AG20443 (cell line): Measurements from ENCODE around the gene ARHGAP42.

ENCODE experiments used
- DNase-seq: peaks from one replicate; pipeline ENCODE4 v3.0.0; 2012; ENCODE audit warnings: low spot score, mixed read lengths

ARHGAP42 gene

DNA sequence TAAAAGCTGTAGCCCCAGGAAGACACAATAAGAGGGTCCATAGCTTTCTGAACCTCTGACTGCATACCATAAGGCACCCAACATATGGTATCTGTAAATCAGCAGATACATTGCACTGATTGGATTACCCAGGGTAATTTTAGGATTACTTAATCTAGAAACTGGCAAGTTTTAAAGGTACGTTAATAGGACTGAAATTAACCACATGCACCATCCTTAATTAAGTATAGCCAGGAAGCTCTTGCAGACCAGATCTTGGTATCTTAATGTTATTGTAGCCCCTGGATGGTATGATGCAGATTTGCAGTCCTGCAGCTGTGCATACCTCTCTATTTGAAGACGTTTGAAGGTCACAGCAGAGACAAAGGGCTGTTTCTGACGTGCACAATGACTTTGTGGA is 72.8 kb downstream of the ARHGAP42 start:
- no peak for DNase-seq

DNA sequence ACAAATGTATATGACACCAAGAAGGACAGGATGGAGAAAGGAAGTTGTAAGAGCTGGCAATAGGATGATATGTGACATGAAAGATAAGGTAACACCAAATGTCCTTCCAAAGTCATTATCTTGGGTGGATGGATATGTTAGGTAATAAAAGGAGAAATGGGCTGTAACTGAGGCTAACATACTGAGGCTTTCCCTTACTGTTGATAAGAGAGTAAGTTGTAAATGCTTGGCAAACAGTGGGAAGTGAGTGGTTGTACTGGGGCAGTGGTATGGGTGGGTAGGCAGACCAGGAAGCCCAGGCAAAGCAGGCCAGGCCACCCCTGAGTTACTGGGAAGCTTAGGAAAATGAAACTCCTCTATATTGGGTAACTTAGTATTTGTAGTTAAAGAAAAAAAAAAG is 73.7 kb downstream of the ARHGAP42 start:
- DNase-seq = no peak

DNA sequence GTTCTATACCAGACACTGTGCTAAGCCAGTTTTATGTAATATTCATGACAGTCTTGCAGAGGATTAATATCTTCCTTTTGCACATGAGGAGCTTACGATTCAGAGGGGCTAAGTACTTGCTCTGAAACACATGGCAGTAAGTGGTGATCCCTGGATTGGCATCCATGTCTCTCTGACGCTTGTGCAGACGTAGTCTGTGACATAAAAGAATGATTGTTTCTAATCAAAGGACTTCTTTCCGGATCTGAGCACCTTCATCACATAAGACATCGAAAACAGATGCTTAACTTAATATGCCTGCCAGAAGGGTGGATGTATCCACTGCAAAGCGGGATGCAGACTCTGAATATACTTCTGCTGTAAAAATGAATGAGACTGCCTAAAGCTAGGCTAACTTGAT is 74.8 kb downstream of the ARHGAP42 start:
- no peak for DNase-seq

DNA sequence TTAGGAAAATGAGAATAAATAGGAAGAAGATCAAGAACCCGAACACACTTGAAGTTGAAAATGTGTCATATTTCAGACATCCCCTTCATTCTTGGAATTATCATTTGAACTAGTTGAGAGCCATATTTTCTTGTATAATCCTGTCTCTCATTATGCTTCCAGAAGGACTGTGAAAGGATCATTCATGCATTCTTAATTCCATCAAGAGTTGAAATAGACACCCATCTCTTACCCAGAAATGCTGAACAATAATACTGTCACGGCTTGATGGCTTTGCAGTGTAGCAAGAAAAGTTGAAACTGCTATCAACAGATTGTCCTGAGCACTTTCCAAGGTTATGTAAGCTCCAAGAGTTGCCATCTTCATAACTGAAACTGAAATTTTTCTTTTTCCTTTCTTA is 79.7 kb downstream of the ARHGAP42 start:
- DNase-seq = no peak

DNA sequence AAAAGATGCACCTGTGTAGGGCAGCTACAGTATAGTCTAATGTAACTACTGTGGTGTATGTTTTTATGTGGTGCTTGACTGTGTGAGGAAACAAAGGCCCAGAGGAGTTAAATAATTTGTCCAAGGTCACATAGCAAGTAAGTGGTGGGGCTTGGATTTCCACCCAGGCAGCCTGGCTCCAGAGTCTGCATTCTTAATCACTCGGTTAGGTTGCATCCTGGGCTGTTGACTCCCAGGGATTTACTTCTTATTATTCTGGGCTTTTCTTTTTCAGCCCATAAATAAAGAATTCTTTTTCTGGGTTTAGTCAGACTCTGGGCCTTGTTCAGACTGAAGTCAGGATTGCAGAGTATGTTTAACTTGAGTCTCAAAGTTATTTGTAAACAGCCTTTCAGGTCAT is 82.1 kb downstream of the ARHGAP42 start:
- peak; percentile 9 for DNase-seq

DNA sequence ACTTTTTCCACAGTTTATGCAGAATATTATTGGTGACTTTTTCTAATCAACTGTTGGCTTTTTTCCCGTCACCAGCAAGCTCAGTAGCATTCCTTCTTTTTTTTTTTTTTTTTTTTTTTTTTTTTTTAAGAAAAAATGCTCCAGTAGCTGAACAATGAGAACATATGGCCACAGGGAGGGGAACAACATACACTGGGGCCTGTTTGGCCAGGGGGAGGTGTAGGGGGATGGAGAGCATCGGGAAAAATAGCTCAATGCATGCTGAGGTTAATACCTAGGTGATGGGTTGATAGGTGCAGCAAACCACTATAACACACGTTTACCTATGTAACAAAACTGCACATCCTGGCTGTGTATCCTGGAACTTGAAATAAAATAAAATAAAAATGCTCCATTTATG is 82.5 kb downstream of the ARHGAP42 start:
- DNase-seq = no peak

DNA sequence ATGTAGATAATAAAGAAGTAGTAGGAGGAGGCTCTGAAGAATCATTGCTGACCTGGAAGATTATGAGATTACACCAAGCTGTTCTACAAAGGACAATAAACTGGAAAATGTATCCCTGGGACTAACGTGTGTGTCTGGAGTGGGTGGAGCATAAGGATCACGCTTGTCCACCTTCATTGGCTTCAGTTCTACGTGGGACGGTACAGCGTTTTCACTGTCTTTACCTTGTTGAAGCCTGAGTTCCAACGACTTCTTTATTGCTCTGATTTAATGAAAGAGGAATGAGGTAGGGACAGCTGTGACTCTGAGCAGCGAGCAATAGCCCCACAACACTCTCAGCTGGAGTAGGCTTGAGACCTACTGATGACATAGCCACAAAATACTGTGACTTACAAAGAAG is 87.0 kb downstream of the ARHGAP42 start:
- no peak for DNase-seq

DNA sequence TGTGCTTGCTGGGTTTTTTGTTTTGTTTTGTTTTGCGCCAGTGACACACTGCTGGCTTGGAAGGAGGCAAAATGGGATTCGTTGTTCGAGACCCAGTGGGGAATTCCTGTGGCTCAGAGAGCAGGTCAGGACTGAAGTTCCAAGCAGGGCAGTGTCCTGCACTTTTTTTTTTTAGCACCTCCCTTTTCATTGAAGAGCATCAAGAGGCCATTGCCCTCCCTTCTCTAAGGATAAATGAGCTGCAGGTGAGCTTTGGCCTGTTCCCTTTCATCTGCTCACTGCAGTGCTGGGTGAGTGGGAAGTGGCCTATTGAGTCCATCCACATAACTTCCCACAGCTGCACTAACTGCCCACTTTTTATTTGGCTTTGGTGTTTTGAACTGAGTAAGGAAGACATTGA is 87.8 kb downstream of the ARHGAP42 start:
- DNase-seq = no peak

DNA sequence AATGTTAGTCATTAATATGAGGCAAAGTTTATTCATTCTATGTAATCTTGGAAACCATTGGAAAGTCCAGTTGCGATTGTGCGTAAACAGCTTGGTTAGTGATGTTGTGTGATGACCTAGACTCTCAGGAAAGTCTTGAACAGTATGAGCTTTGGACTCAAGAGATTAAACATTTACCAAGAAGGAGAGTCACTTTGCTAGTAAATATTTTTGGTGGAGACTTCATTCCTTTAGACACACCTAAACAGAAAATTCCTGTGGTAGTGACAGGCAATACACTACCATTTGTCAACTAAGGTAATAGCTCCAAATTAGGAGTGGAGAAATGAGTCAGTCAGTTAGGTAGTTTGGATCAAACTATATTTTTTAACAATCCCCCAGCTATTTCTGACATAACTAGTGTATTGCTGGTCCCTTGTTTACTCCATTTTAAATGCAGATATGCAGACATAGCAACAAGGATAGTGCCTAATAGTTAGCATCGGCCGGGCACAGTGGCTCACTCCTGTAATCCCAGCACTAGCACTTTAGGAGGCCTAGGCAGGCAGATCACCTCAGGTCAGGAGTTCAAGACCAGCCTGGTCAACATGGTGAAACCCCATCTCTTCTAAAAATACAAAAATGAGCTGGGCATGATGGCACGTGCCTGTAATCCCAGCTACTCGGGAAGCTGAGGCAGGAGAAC is 89.3 kb downstream of the ARHGAP42 start:
- no peak for DNase-seq

DNA sequence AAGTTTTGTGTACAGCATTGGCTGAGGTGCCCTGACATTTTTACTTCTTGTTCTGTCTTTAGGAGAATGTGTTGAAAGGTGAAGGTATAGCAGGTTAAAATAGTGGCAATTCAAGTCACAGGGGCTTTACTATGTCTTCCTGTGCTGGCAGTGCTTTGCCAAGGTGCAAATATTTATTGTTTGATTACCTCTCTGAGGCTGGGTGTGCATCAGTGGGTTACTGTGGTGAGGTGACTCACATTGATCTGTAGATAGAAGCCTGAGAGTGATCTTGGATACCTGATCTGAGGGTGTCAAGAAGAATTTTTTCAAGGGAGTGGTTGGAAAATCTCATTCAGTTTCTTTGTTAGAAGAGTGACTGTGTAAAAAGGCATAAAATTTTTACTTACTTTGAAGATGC is 90.0 kb downstream of the ARHGAP42 start:
- DNase-seq = no peak

DNA sequence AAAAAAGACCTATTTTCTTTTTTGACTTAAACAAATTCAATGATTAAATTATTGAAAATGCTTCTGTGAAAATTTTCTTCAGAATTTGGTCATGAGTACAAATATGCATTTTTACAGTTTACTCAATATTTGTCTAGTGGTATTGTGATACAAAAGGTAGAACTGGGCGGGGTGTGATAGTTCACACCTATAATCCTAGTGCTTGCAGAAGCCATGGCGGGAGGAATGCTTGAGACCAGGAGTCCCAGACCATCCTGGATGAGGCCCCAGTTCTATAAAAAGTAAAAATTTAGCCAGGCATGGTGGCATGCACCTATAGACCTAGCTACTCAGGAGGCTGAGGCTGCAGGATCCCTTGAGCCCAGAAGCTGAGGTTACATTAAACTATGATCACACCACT is 90.6 kb downstream of the ARHGAP42 start:
- DNase-seq = no peak

DNA sequence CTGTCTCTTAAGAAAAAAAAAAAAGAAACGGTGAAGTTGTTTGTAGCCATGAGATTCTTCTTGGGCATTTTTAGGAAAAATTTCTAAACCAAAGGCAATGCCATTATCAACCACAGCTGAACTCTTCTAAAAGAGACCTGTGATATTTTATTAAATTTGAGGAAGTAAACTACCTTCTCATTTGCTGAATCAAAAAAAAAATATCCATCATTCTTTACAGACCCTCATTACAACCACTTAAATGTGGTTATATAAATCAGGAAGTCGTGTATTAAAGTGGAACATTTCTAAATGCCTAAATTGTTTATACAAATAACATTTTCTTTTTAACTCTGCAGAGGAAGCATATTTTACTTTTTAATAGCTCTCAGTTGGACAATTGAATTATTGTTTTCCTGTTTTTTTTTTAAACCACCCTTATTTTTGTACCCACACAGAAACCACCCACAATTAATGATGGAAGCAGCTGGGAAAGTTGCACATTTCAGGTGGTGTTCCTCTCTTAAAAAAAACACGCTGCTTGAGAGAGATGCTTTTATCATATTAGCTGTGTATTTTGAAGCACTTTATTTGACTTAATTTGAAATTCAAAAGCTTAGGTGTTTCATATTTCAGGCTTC is 91.2 kb downstream of the ARHGAP42 start:
- DNase-seq = no peak

DNA sequence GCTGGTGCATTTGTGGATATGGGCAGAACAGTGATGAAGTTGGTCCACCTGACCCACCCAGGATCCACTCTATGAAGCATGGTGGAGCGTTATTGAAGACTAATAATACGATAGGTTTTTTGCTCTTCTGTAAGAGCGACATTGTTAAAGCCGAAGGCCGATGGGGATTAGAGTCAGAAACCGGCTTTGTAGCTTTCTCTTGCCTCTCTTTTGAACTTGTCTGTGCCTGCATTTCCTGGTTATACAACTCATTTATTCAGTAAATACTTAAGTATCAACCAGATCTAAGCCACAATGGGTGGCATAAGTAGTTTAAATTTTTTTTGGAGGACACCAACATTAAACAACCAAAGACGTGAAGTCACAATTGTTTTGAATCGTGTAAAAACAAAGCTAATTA is 93.4 kb downstream of the ARHGAP42 start:
- no peak for DNase-seq

DNA sequence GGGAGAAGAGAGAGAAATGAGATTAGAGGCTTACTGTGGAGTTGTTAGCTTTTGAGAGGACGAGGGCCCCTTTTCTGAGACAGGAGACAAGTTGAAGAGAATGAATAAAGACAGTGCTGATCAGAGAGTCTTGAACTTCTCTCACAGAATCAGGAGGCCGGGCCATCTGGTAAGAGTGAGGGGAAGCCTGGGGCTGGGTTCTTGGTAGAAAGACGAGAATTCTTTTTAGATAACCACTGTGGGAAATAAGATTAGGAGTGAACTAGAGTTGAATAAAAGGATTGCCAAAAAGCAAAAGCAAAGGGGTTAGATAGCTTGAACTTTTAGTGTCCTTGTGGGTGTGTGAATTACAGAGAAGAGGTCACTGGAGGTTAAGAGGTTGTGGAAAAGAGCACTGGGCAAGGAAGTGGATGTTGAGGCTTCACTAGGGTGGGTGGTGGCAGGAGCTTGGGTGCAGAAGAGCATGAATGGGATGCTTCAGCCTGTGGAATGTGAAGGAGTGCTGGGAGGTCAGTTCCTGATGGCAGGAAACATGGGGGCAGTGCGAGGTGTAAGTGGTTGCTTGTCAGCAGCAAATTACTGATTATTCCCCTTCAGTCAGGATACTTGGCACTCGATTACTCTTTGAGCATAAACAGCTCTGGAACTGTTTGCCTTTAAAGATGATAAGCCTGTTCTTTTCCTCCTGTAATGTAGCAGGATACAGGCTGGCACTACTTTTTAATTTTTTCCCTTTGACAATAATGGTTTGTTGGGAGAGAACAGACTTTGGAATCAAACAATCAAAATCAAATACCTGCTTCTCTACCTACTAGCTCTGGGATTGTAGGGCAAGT is 98.3 kb downstream of the ARHGAP42 start:
- DNase-seq = no peak

DNA sequence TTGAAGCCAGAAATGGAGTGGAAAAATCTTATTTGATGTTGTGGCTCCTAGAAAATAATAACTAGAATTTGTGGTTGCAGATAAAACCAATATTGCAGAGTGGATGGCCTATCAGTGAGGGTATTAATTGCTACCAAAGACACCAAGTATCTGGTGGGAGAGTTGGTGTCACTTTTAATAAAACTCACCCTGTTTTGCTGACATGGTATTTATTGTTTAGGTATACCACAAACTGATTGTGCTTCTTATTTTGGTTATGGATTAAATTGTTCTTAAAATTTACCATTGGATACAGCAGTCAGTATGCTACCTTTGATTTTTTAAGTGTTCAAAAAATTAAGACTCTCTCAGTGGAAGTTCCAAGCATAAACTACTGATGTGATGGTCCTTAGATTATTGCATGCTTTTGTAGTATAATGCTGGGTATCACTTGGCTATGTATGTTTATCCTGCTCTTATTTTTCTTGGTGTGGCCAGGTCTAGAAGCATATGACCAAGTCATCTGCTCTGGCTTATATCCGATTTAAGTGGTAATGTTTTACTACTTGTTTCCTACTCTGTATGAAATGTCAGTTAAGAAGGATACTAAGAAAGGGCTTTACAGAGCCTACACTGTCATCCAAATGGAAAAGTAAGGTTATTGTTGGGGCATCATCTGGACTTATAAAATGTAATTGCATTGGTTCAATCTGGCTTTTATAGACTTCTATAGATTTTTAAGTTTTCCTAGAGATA is 101.6 kb downstream of the ARHGAP42 start:
- no peak for DNase-seq

DNA sequence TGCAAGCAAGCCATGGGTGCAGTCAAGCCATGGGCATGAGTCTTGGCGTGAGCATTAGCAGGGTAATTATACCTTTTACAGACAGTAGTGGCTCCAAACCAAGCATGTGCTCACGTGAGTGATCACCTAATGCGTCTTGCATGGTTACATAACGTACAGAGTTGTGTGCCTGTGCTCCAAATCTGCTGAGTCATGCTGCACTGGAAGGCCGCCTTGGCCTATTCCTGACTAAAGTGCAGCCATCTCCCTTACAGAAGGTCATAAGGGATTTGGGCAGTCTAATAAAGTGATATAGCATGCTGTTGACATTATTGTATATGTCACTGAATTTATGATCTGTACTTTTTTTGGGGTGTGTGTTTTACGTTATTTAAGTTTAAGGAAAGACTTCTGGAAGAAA is 102.4 kb downstream of the ARHGAP42 start:
- no peak for DNase-seq

DNA sequence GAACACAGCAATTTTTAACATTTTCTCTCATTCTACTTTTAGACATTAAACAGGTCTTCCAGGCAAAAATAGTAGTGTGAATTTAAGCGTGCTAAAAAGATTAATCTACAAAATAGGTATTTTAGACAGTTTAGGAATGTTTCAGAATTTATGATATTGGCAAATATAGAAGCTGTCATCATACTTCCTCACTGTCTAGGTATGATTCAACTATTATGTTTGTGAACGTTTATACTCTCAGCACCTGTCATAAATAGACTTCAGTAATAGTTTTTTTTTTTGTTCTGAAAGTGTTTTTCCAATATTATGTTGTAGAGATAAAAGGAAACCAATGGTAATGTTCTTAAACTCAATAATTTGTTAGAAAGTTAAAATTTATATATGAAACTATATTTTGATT is 103.0 kb downstream of the ARHGAP42 start:
- no peak for DNase-seq

DNA sequence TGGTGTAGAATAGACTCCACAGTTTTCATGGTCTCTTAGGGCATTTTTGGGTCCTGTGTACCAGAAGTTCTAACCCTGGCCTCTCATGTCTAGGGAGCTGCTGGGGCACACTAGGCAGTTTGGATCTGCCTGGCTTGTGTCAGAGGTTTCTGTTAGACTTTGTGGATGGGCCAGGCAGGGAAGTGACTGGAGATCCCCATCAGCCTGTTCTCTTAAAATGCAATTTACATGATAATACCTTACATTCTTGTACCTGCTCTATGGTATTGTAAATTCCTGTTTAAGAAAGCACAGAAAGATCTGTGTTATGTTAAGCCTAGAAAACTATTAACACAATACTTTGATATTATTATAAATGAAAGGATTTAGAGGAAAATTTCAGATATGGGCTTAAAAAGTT is 104.0 kb downstream of the ARHGAP42 start:
- no peak for DNase-seq

DNA sequence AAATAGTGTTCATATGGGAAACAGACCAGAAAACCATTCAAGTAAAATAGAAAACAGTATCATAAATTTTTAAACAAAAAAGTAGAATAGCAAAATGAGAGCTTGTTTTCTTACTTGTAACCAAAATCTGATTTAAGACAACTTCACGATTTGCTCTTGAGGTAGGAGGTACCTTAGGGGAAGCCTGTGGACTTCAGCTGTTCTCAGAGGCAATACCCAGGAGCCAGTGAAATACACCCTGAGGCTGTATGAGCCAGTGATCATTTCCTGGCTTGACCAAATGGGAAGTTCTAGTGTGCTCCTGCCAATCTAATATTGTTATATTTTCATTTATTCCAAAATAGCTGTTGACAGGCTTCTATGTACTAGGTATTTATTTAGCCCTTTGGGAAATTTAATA is 104.8 kb downstream of the ARHGAP42 start:
- DNase-seq = no peak

DNA sequence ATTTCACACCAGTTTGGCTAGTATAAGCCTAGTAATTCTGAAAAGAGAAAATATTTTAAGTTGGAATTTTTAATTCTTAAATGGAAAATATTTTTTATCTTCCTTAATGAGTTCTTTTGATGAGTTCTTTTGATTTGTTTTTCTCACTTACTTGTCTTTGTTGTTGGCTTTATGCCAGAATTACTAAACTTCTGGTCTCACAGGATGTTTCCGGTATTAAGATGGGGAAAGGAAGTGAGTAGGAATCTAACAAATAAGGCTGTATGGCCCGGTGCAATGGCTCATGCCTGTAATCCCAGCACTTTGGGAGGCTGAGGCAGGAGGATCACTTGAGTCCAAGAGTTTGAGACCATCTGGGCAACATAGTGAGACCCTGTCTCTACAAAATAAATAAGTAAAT is 106.4 kb downstream of the ARHGAP42 start:
- DNase-seq = no peak

DNA sequence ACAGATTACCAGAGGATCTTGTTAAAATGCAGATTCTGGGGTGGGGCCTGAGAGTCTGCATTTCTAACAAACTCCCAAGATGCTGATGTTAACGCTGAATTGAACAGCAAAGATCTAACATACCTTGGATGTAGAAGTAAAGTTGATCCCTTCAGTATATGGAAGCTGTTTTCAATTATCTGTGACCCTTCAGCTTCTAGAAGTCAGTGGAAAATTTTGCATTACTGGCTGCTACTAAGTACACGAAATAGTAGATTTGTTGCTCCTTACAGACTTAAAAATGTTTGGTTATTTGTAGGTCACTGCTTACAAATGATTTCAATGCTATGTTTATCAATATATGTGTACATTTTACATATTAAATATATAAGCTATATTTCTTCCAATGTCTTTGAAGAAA is 107.4 kb downstream of the ARHGAP42 start:
- DNase-seq = no peak

DNA sequence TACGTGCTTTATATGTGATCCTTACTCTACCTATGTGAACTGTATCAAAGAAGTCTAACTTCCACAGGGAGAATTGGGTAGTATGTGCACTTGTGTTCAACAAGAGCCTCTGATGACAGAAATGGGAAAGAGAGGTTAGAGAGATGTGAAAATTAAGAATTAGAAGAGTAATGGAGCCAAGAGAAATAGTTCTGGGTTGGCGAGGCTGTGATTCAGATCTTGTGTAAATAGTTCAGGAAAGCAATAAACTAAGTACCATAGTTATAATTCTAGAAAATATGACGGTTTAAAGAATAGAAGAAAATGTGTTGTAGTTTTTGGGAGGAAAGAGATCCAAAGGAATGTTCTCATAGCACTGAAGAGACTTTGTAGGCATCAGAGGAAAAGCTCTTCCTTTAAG is 112.4 kb downstream of the ARHGAP42 start:
- no peak for DNase-seq

DNA sequence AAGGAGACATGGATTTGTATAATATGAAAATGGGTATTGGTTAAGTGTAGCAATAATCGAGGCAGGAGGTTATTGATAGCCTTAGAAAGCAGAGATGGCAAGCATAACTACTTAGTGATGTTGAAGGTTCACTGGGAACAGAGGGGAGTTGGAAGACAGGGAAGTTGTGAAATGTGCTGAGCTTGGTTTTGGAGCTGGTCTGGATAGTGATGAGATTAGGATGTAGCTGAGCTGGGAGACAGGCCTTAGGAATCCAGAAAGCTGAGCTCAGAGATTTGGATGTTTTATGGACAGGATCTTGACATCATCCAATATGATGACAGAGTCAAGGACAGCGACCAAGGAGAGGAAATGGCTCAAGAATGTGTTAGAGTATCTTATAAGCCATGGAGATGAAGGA is 113.1 kb downstream of the ARHGAP42 start:
- DNase-seq = no peak
